Measurements from ENCODE around the gene HMGA1. TPM values are rescaled to one million over a fixed set of nuclear protein-coding genes. Genes with fewer than 3 reads are reported as not detected.

Gene HMGA1
- total RNA-seq, 4 donors from 2014 or later, result 118 to 309 (median 193) TPM

DNA sequence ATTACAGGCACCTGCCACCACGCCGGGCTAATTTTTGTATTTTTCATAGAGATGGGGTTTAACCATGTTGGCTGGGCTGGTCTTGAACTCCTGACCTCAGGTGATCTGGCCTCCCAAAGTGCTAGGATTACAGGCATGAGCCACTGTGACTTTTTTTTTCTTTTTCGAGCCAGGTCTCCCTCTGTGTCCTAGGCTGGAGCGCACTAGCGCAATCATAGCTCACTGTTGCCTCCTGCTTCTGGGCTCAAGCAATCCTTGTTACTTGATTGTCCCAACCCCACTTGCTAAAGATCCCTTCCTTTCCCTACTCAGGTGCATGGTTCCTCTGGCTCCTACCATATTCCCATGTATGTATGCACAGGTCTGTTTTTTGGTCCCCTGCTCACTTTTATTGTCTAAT, 39.5 kb downstream of the HMGA1 start:
- Histone ChIP-seq H3K4me3 (no peak overlapping the region), H3K4me1 (peaks cover 0 to 10% (median 0%) of the 10 kb centered on the region in 3 donors), H3K27ac (no peak overlapping the region), H3K9me3 (no peaks in the 10 kb centered on the region), H3K36me3 (peaks cover 0 to 30% (median 0%) of the 10 kb centered on the region in 3 donors), H3K27me3 (no peaks in the 10 kb centered on the region)
- no peak for DNase-seq
- intact Hi-C loops (cut with DNase I), result no loop called here
- no peak for TF ChIP-seq CTCF (IDR thresholded peaks at IDR 0.05)
- TF ChIP-seq POLR2A (IDR thresholded peaks at IDR 0.05), result no peak
- 81 to 91% methylated on average over 5 of the region's 5 CpGs for WGBS, 2 donors

DNA sequence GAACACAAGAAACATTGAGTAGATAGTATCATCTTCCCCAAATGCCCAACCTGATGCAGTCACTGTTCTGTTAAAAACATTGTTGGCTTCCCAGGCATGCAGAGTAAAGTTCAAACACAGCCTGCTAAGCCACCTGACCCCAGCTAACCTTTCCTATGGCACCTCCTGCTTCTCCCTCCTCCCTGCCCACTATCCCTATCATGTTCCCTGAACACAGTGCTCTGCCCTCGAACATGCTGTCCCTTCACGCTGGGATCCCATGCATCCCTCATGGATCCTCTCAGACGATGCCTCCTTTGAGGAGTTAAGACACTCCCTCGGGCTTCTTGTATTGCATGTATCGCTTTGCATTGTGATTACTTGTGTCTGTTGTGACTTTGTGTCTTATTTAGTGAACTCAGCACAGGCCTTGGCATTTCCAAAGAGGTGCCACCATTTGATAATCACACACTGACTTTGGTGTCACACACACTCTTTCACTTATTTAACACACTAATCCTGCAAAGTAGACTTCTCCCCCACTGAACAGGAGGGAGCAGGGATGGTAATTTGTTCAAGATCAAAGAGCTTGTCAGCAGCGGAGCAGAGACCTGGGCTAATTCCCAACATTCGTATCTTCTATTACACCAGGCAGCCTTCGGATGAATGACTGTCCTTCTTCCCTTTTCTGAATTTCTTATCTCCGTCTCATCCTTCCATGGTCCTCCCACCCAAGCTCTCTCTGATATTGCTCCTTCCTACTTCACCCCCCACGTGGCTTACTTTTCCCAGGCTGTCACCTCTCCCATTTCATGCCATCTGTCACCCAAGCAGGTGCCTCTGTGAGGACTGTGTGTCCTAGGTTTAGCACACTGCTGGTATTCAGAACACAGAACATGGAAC, 40.4 kb downstream of the HMGA1 start:
- WGBS, 2 donors, result 76 to 82% methylated on average over 10 of the region's 10 CpGs
- H3K9me3 ChIP-seq, result no peaks in the 10 kb centered on the region
- no peaks in the 10 kb centered on the region for H3K27me3 ChIP-seq
- H3K4me3 ChIP-seq, result no peak overlapping the region
- DNase-seq, result no peak
- peaks cover 0 to 10% (median 0%) of the 10 kb centered on the region in 3 donors for H3K4me1 ChIP-seq
- intact Hi-C loops (cut with DNase I), result no loop called here
- TF ChIP-seq POLR2A (IDR thresholded peaks at IDR 0.05) (no peak), CTCF (IDR thresholded peaks at IDR 0.05) (no peak)
- H3K27ac ChIP-seq, result no peak overlapping the region
- peaks cover 0 to 36% (median 0%) of the 10 kb centered on the region in 3 donors for H3K36me3 ChIP-seq

DNA sequence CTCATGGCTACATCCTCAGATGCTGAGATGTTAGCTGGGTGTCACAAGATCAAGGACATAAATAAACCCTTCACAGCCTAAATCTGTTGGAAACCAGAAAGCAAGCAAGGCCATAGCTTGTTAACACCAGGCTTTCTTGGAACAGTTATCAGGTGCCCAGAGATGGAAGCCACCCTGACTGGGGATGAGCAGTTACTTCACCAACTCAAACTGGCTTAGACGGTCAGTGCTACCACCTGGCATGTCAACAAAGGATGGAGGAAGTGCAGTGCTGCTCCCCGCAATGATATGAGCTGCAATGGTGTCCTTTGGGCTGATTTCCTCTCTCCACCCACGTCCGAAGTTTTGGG, 41.1 kb downstream of the HMGA1 start:
- no peak for TF ChIP-seq CTCF (IDR thresholded peaks at IDR 0.05)
- no peak for TF ChIP-seq POLR2A (IDR thresholded peaks at IDR 0.05)
- Histone ChIP-seq H3K27me3 (no peaks in the 10 kb centered on the region), H3K36me3 (peaks cover 0 to 40% (median 0%) of the 10 kb centered on the region in 3 donors), H3K4me3 (no peak overlapping the region), H3K9me3 (no peaks in the 10 kb centered on the region), H3K27ac (no peak overlapping the region), H3K4me1 (peaks cover 0 to 11% (median 0%) of the 10 kb centered on the region in 3 donors)
- 98 to 100% methylated on average over 4 of the region's 4 CpGs for WGBS, 2 donors
- DNase-seq, result no peak
- intact Hi-C loops (cut with DNase I), result no loop called here

- Histone ChIP-seq H3K36me3 (peaks cover 0 to 47% (median 0%) of the 10 kb centered on the region in 3 donors), H3K27ac (no peak overlapping the region), H3K27me3 (no peaks in the 10 kb centered on the region), H3K9me3 (no peaks in the 10 kb centered on the region), H3K4me1 (peaks cover 0 to 10% (median 0%) of the 10 kb centered on the region in 3 donors), H3K4me3 (no peak overlapping the region)
- 84 to 99% methylated on average over 5 of the region's 5 CpGs for WGBS, 2 donors
- TF ChIP-seq CTCF (IDR thresholded peaks at IDR 0.05), result no peak
- intact Hi-C loops (cut with DNase I), result no loop called here
- DNase-seq, result no peak
Observed at GRCh38 chr6:34278833-34279232, 42.2 kb downstream of the HMGA1 start.

- no peak overlapping the region for H3K27ac ChIP-seq
- no peaks in the 10 kb centered on the region for H3K9me3 ChIP-seq
- H3K4me1 ChIP-seq, result peaks cover 0 to 14% (median 0%) of the 10 kb centered on the region in 3 donors
- no peak for DNase-seq
- intact Hi-C loops (cut with DNase I), result no loop called here
- 92 to 95% methylated on average over 4 of the region's 4 CpGs for WGBS, 2 donors
- no peak for TF ChIP-seq CTCF (IDR thresholded peaks at IDR 0.05)
- no peak for TF ChIP-seq POLR2A (IDR thresholded peaks at IDR 0.05)
- H3K27me3 ChIP-seq, result no peaks in the 10 kb centered on the region
- H3K4me3 ChIP-seq, result no peak overlapping the region
- H3K36me3 ChIP-seq, result peaks cover 0 to 51% (median 0%) of the 10 kb centered on the region in 3 donors
Observed at GRCh38 chr6:34280216-34280615, 43.5 kb downstream of the HMGA1 start.
